H9 (cell line): ENCODE results near the gene ZNF750. TPM values are rescaled to one million over a fixed set of nuclear protein-coding genes. Genes with fewer than 3 reads are reported as not detected.
"Not testable (repeated sequence)": the region's sequence is repeated elsewhere in the genome, so short reads cannot be mapped to it uniquely, and the experiment has no call there.

Experiments
- DNase-seq: peaks from one replicate; pipeline ENCODE4 v3.0.0-alpha.2; 2017
- H2AFZ ChIP-seq: one replicate; pipeline ENCODE4 v1.6.1; 2013; ENCODE audit warnings: mild to moderate bottlenecking, low read length, control low read depth, moderate library complexity
- H2AK5ac ChIP-seq: 2 replicates; pipeline ENCODE4 v1.6.1; 2013; ENCODE audit warnings: low read length, control low read depth, mixed read lengths; ENCODE audit not compliant: insufficient read length
- H2BK120ac ChIP-seq: one replicate; pipeline ENCODE4 v1.6.1; 2013; ENCODE audit warnings: low read depth, mild to moderate bottlenecking, low read length, control low read depth, inconsistent platforms; ENCODE audit not compliant: poor library complexity, severe bottlenecking
- H2BK12ac ChIP-seq: 2 replicates; pipeline ENCODE4 v1.6.1; 2013; ENCODE audit warnings: low read length, control low read depth, mixed read lengths, low read depth; ENCODE audit not compliant: insufficient read length
- H2BK15ac ChIP-seq: 2 replicates; pipeline ENCODE4 v1.6.1; 2013; ENCODE audit warnings: low read depth, low read length, control low read depth
- H2BK20ac ChIP-seq: one replicate; pipeline ENCODE4 v1.6.1; 2013; ENCODE audit warnings: low read depth, mild to moderate bottlenecking, low read length, control low read depth, inconsistent platforms; ENCODE audit not compliant: poor library complexity, severe bottlenecking
- H2BK5ac ChIP-seq: 2 replicates; pipeline ENCODE4 v1.6.1; 2013; ENCODE audit warnings: low read length, control low read depth, mixed read lengths; ENCODE audit not compliant: insufficient read length
- H3K14ac ChIP-seq: 2 replicates; pipeline ENCODE4 v1.6.1; 2013; ENCODE audit warnings: low read length, control low read depth; ENCODE audit not compliant: insufficient read depth
- H3K18ac ChIP-seq: 2 replicates; pipeline ENCODE4 v1.6.1; 2013; ENCODE audit warnings: low read depth, mild to moderate bottlenecking, mixed read lengths, low read length, control low read depth; ENCODE audit not compliant: insufficient read length
- H3K23ac ChIP-seq: 2 replicates; pipeline ENCODE4 v1.6.1; 2013; ENCODE audit warnings: low read length, control low read depth, mixed read lengths, low read depth; ENCODE audit not compliant: insufficient read length
- H3K23me2 ChIP-seq: 2 replicates; pipeline ENCODE4 v1.6.1; 2013; ENCODE audit warnings: low read depth, mild to moderate bottlenecking, mixed read lengths, low read length, control low read depth; ENCODE audit not compliant: insufficient read length, poor library complexity, severe bottlenecking
- H3K27ac ChIP-seq: 2 replicates; pipeline ENCODE4 v1.5.1; 2013; ENCODE audit warnings: low read length, control low read depth, mixed read lengths, low read depth; ENCODE audit not compliant: insufficient read length
- H3K27me3 ChIP-seq: 2 replicates; pipeline ENCODE4 v1.6.1; 2013; ENCODE audit warnings: low read length, control low read depth, inconsistent platforms; ENCODE audit not compliant: insufficient read depth
- H3K4ac ChIP-seq: 2 replicates; pipeline ENCODE4 v1.6.1; 2013; ENCODE audit warnings: low read depth, mild to moderate bottlenecking, control low read depth, inconsistent platforms, low read length, moderate library complexity
- H3K4me1 ChIP-seq: 2 replicates; pipeline ENCODE4 v1.6.1; 2013; ENCODE audit warnings: low read length, control low read depth, inconsistent platforms; ENCODE audit not compliant: insufficient read depth
- H3K4me2 ChIP-seq: 2 replicates; pipeline ENCODE4 v1.6.1; 2013; ENCODE audit warnings: low read length, control low read depth, mixed read lengths; ENCODE audit not compliant: insufficient read length, insufficient read depth
- H3K56ac ChIP-seq: 2 replicates; pipeline ENCODE4 v1.6.1; 2013; ENCODE audit warnings: low read depth, mild to moderate bottlenecking, mixed read lengths, low read length, control low read depth; ENCODE audit not compliant: insufficient read length
- H3K79me1 ChIP-seq: 2 replicates; pipeline ENCODE4 v1.6.1; 2013; ENCODE audit warnings: low read depth, mild to moderate bottlenecking, moderate library complexity, low read length, control low read depth, inconsistent platforms; ENCODE audit not compliant: insufficient read depth, poor library complexity, severe bottlenecking
- H3K79me2 ChIP-seq: 2 replicates; pipeline ENCODE4 v1.6.1; 2013; ENCODE audit warnings: low read length, control low read depth, inconsistent platforms; ENCODE audit not compliant: insufficient read depth
- H3K9ac ChIP-seq: 2 replicates; pipeline ENCODE4 v1.6.1; 2013; ENCODE audit warnings: low read length, control low read depth, mixed read lengths; ENCODE audit not compliant: insufficient read length; ENCODE audit errors: extremely low read depth
- H3K9me3 ChIP-seq: one replicate; pipeline ENCODE4 v1.6.1; 2013; ENCODE audit warnings: low read depth, low read length, inconsistent platforms; ENCODE audit not compliant: control insufficient read depth
- H3T11ph ChIP-seq: one replicate; pipeline ENCODE4 v1.6.1; 2013; ENCODE audit warnings: mild to moderate bottlenecking, low read length, control low read depth, inconsistent platforms
- H4K20me1 ChIP-seq: one replicate; pipeline ENCODE4 v1.6.1; 2013; ENCODE audit not compliant: control insufficient read depth, insufficient read length, insufficient read depth
- H4K5ac ChIP-seq: 2 replicates; pipeline ENCODE4 v1.6.1; 2013; ENCODE audit warnings: low read depth, mild to moderate bottlenecking, mixed read lengths, low read length, control low read depth; ENCODE audit not compliant: insufficient read length
- H4K8ac ChIP-seq: replicated peaks from 2 replicates; pipeline ENCODE4 v1.6.1; 2013; ENCODE audit warnings: low read length, control low read depth, mixed read lengths, low read depth; ENCODE audit not compliant: insufficient read length
- H4K91ac ChIP-seq: 2 replicates; pipeline ENCODE4 v1.6.1; 2013; ENCODE audit warnings: low read depth, mild to moderate bottlenecking, moderate library complexity, mixed read lengths, low read length, control low read depth; ENCODE audit not compliant: insufficient read length
- H3K27ac Mint-ChIP-seq, 3 experiments: 2 replicates in 2 of 3; 3 replicates in 1 of 3; pipeline ENCODE4 v1.8.0; 2020 to 2021; ENCODE audit warnings: mixed read lengths in 3 of 3, mild to moderate bottlenecking in 1 of 3, moderate library complexity in 1 of 3
- H3K27me3 Mint-ChIP-seq: 2 replicates; pipeline ENCODE4 v1.8.0; 2021; ENCODE audit warnings: low read depth, mild to moderate bottlenecking, moderate library complexity, mixed read lengths
- H3K36me3 Mint-ChIP-seq, 3 experiments: 2 replicates in 2 of 3; 3 replicates in 1 of 3; pipeline ENCODE4 v1.8.0; 2020 to 2021; ENCODE audit warnings: low read depth in 3 of 3, mixed read lengths in 3 of 3; ENCODE audit not compliant: insufficient read depth in 1 of 3
- H3K4me1 Mint-ChIP-seq, 2 experiments: 2 replicates each; pipeline ENCODE4 v1.8.0; 2020; ENCODE audit warnings: mixed read lengths in 2 of 2
- H3K4me3 Mint-ChIP-seq, 2 experiments: 2 replicates in 1 of 2; 3 replicates in 1 of 2; pipeline ENCODE4 v1.8.0; 2020 to 2021; ENCODE audit warnings: mild to moderate bottlenecking in 2 of 2, mixed read lengths in 2 of 2, moderate library complexity in 1 of 2
- H3K9me3 Mint-ChIP-seq, 2 experiments: 2 replicates in 1 of 2; 3 replicates in 1 of 2; pipeline ENCODE4 v1.8.0; 2020; ENCODE audit warnings: mild to moderate bottlenecking in 2 of 2, mixed read lengths in 2 of 2, moderate library complexity in 1 of 2
- WGBS: extraction: QIAGEN DNeasy Blood & Tissue Kit; methylation state at CpG from one replicate; pipeline ENCODE4 v1.1.7; 2013; ENCODE audit warnings: missing lambda C conversion rate, low lambda C conversion rate, mixed read lengths; ENCODE audit not compliant: insufficient read length; ENCODE audit errors: extremely low coverage; 5-methylcytosine and 5-hydroxymethylcytosine counted together
- total RNA-seq: library from RNA; stranded (reverse); gene quantifications from 2 replicates; pipeline ENCODE4 v1.2.1, GENCODE V29; 2021
- TF ChIP-seq, protein P1 (sequence below): fragments of 200-600 bp; sonication (generic); conservative IDR thresholded peaks from 3 replicates; pipeline ENCODE4 v1.8.0; 2021; ENCODE audit warnings: antibody characterized with exemption, mild to moderate bottlenecking

ZNF750 gene
- total RNA-seq, 1 experiment from 2014 or later: not detected

- H3K36me3 Mint-ChIP-seq: peaks cover 33 to 53% (median 42%) of the 10 kb centered on the region in 3 experiments
- H3K4me1 Mint-ChIP-seq: peaks cover 5% of the 10 kb centered on the region in 2 experiments
- H3K9me3 Mint-ChIP-seq: no peaks in the 10 kb centered on the region; a peak in 1 of 5 replicates
- H3K79me2 ChIP-seq: no peaks in the 10 kb centered on the region; the same call in 1 of the 2 replicates
- H2BK20ac ChIP-seq: no peak overlapping the region
- no peak overlapping the region for H3K18ac ChIP-seq
- no peak overlapping the region for H4K5ac ChIP-seq
- no peaks in the 10 kb centered on the region for H3K4me1 ChIP-seq
- H3K4me3 Mint-ChIP-seq: no peak overlapping the region
- WGBS: no CpG with 5 or more reads among the region's 10 CpGs
- H3K56ac ChIP-seq: no peak overlapping the region
- H2AFZ ChIP-seq: no peak overlapping the region
- no peak overlapping the region for H4K91ac ChIP-seq
- no peak overlapping the region for H3K4ac ChIP-seq
- H2BK5ac ChIP-seq: no peak overlapping the region
- no peak overlapping the region for H3T11ph ChIP-seq
- no peaks in the 10 kb centered on the region for H3K9me3 ChIP-seq
- H3K27me3 ChIP-seq: no peaks in the 10 kb centered on the region
- H3K27ac Mint-ChIP-seq: peak overlapping the region in 1 of 3 experiments; percentile 68; a peak in 1 of 7 replicates
- TF ChIP-seq, protein P1, sequence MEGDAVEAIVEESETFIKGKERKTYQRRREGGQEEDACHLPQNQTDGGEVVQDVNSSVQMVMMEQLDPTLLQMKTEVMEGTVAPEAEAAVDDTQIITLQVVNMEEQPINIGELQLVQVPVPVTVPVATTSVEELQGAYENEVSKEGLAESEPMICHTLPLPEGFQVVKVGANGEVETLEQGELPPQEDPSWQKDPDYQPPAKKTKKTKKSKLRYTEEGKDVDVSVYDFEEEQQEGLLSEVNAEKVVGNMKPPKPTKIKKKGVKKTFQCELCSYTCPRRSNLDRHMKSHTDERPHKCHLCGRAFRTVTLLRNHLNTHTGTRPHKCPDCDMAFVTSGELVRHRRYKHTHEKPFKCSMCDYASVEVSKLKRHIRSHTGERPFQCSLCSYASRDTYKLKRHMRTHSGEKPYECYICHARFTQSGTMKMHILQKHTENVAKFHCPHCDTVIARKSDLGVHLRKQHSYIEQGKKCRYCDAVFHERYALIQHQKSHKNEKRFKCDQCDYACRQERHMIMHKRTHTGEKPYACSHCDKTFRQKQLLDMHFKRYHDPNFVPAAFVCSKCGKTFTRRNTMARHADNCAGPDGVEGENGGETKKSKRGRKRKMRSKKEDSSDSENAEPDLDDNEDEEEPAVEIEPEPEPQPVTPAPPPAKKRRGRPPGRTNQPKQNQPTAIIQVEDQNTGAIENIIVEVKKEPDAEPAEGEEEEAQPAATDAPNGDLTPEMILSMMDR: no peak
- no peak overlapping the region for H2AK5ac ChIP-seq
- no peaks in the 10 kb centered on the region for H3K79me1 ChIP-seq
- DNase-seq: peak; percentile 32
- H3K9ac ChIP-seq: no peak overlapping the region
- no peak overlapping the region for H3K14ac ChIP-seq
- H3K23ac ChIP-seq: no peak overlapping the region
- no peaks in the 10 kb centered on the region for H4K20me1 ChIP-seq
- H3K27me3 Mint-ChIP-seq: no peaks in the 10 kb centered on the region
- H3K23me2 ChIP-seq: no peaks in the 10 kb centered on the region
- H2BK120ac ChIP-seq: no peak overlapping the region
- H2BK15ac ChIP-seq: no peak overlapping the region
- H3K27ac ChIP-seq: no peak overlapping the region
- H2BK12ac ChIP-seq: no peak overlapping the region
- H4K8ac ChIP-seq: no peak overlapping the region
- no peak overlapping the region for H3K4me2 ChIP-seq
Observed at GRCh38 chr17:82786427-82786826, 53.4 kb downstream of the ZNF750 start.

GRCh38 chr17:82785581-82785980, 54.2 kb downstream of the ZNF750 start:
- not testable (repeated sequence) for H2AFZ ChIP-seq, H3K9ac ChIP-seq, H2AK5ac ChIP-seq, H3K9me3 ChIP-seq, H4K20me1 ChIP-seq, H3K4me1 ChIP-seq, H3K23me2 ChIP-seq, H4K8ac ChIP-seq, H3K23ac ChIP-seq, H3K27ac ChIP-seq, DNase-seq, H3K27me3 ChIP-seq, H3K79me2 ChIP-seq, H3K4me2 ChIP-seq, H4K91ac ChIP-seq, H3K4me1 Mint-ChIP-seq, H3K14ac ChIP-seq, H2BK20ac ChIP-seq, H4K5ac ChIP-seq, H3K4me3 Mint-ChIP-seq, H3T11ph ChIP-seq, H2BK12ac ChIP-seq, H3K79me1 ChIP-seq, H3K9me3 Mint-ChIP-seq, H2BK5ac ChIP-seq, H2BK15ac ChIP-seq, H3K18ac ChIP-seq, H2BK120ac ChIP-seq, H3K27me3 Mint-ChIP-seq, H3K27ac Mint-ChIP-seq, H3K56ac ChIP-seq, H3K4ac ChIP-seq
- no CpG with 5 or more reads among the region's 16 CpGs for WGBS
- peaks cover 30 to 46% (median 39%) of the 10 kb centered on the region in 3 experiments for H3K36me3 Mint-ChIP-seq
